HT-29 (cell line): ENCODE measurements around the gene RGS7. TPM values are rescaled to one million over a fixed set of nuclear protein-coding genes. Genes with fewer than 3 reads are reported as not detected.
"Not testable (repeated sequence)": the region's sequence is repeated elsewhere in the genome, so short reads cannot be mapped to it uniquely, and the experiment has no call there.

ENCODE experiments used
- DNase-seq: peaks from one replicate; pipeline ENCODE4 v3.0.0-alpha.2; 2015; ENCODE audit warnings: low spot score
- total RNA-seq: library from RNA; depleted of rRNA; stranded (reverse); fragments of >200 nt; shearing (Covaris generic); gene quantifications from 2 replicates; pipeline ENCODE4 v1.2.3, GENCODE V29; 2014

RGS7 gene
- total RNA-seq, 1 experiment from 2014 or later: 0.31 TPM

DNA sequence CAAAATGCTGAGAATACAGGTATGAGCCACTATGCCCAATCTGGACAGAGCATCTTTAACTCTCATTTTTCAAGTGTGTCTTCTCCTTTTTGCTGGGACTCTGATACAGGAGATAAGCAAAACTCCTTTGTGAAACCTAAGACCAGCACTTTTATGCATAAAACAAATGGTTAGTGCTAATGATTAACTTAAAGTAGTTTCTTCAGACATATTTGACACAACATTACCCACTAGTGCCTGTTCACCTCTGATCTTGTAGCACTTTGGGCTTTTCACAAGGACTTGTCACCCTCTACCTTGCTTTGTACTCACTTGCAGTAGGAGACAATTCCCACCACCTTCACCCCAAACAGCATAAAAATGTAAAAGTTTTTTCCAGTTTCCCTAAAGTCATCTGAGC is 216.3 kb downstream of the RGS7 start:
- no peak for DNase-seq

DNA sequence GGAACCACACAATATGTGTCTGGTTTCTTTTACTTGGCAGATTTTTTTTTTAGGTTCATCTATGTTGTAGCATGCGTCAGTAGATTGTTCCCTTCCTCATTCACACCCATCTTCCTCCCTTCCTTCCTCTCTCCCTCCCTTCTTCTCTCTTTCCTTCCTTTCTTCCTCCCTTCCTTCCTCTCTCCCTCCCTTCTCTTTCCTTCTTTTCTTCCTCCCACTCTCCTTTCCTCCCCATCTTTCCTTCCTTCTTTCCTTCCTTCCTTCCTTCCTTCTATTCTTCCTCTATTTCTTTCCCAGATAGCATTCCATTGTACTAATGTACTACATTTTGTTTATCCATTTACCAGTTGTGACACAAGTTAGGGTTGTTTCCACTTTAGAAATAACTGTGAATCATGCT is 218.0 kb downstream of the RGS7 start:
- no peak for DNase-seq

DNA sequence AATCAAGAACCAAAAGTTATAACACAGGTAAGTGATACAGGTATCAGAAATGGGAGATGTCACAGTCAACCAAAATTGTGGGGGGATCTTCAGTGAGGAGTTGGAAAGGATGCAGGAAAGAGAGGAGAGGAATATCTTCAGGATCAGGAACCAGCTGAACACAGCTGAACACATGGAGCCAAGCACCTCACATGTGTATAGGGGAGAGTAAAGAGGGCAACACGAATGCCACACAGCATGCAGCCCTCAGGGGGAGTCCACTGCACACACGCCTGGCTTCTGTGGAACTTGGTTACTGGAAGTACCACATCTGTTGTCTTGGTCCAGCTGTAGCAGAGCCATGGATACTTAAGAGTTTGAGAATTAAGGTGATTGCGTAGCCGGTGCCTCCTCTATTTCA is 218.8 kb downstream of the RGS7 start:
- DNase-seq: no peak

DNA sequence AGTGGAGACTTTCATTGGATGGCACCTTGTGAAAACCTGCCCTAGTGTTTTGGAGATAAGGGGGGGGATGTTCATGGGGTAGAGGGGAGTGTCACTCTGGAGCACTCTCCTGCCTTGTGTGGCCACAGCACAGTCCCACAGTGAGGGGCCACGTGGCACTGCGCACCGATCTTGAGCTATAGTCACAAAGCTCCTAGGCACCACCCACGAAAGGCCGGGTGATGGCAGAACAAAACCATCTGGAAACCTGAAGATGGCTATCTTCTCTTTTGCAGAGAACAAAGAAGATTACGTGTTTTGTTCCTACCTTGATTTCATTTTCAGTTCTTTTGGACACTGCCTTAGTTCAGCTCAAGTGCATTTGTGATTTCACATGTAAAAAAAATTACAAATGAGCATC is 220.6 kb downstream of the RGS7 start:
- no peak for DNase-seq

DNA sequence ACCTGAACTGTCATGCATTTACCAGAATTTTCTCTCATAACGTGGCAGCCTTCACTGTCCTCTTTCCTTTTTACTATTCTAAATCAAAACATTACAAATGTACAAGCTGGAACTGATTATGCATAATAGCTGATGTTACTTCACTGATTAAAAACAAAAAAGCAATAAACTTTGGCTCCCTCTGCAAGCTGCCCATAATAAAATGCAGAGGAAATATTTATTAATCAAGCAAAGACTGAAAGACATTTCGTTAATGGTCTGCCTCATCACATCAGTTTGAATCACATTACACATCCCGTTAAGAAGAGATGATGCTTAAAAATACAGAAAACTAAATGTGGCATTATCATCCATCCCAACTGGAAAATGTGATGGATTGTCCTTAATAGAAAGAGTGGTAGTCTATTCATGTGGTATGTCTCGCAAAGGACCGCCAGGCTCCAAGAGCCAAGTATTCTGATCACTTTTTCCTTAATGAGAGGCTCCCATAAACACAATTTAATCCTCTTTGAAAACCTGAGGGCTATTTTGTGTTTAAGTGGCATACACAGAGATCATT is 225.3 kb downstream of the RGS7 start:
- DNase-seq: no peak

DNA sequence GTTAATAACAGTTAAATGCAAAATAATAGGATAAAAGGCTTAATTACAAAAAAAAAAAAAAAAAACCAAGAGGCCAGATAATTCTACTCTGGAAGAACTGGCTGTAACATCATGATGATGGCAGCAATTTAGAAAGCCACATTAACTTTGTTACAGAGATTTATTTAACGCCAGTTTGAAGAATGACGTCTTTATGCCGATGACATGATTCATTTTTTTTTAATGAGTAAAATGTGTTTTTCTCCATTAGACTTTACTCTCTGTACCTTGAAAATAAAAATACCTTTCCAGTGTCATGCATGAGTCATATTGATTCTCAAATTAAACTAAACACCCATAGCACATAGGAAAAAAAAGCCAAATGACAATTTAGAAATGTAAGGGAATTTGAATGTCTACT is 226.1 kb downstream of the RGS7 start:
- DNase-seq: no peak

DNA sequence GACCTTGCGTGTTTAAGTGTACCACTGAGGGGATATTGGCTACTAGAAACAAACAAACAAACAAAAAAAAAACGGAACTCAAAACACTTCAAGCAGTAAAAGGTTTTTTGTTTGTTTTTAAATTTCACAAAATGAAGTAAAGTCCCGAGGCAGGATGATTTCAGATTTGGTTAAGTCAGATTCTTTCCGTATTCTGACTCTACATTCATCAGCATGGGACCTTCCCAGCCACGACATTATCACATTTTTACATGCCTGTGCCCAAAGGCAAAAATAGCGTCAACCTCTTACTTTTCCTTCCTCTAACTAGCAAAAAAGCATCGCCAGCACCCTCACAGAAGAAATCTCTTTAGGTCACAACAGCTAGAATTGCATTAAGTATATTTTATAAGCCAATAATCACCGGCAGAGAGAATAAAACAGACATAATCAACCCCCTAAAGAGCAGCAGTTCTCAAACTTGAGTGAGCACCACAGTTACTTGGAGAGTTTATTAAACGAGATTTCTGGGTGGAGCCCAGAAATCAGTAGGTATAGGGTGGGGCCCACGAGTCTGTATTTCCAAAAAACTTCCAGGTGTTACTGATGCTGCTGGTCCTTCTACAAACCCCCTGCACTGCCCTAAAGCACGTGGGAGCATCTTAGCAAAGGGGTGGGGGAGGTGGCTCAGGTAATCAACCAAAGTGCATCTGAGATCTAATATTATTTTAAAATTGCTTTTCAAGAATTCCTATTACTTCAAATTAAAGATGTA is 227.6 kb downstream of the RGS7 start:
- no peak for DNase-seq

DNA sequence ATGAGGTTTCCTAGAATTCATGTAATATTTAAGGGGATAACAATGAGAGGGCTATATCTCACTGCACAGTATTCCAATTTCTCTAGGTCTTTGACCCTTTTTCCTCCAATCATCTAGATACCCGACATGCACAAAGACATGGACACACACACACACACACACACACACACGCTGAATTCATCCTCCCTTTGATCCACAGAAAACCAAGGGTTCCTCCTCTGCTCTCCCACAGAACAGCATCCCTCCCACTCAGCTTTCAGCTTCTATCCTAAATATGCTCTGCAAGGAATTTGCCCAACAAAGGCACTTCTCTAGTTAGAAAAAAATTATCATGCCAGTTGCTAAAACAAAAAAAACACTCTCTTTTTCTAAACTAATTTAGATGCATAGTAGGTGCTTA is 231.7 kb downstream of the RGS7 start:
- no peak for DNase-seq

DNA sequence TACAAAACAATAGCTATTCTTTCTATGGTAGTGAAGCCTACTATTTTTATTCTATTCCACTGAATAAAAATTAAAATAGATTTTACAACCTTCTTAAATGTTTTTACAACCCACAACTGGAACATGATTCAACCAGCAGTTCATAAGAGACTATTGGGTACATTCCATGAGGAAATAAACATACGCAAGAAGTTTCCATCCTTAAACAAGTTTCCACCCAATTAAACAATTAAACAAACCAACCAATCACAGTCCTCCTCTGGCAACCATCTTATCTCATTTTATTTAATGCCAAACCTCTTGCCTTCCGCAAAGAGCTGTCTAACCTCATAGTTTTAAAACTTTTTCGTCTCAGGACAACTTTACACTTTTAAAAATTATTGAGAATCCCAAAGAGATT is 239.0 kb downstream of the RGS7 start:
- no peak for DNase-seq

DNA sequence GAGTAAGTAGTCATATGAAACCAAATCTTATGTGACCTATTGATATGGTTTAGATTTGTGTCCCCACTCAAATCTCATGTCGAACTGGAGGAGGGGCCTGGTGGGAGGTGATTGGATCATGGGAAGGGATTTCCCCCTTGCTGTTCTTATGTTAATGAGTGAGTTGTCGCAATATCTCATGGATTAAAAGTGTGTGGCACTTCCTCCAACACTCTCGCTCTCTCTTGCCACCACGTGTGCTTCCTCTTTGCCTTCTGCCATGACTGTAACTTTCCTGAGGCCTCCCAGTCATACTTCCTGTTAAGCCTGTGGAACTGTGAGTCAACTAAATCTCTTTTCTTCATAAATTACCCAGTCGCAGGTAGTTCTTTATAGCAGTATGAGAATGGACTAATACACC is 241.2 kb downstream of the RGS7 start:
- no peak for DNase-seq

DNA sequence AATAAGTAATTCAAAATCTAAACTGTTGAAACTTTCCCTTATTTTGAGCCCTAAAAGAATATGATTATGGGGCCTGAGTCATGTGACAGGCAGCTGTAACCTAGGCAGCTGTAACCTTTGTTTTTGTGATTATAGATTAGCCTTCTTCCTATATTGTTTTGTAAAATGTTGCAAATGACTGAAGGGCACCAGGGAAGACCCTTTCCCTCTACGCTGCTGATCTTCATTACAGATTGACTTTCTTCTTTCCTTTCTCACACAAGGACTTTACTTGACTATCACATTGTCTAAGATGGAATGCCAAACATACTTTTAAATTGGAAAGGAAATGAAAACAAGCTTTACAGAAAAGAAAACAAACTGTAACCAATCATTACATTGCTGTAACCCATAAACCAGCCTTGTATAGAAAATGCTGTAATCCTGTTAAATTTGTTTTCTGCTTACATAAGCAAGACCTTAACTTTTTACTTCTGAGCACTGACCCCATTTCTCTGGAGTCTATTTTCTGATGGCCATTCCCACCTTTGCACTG is 242.2 kb downstream of the RGS7 start:
- no peak for DNase-seq

DNA sequence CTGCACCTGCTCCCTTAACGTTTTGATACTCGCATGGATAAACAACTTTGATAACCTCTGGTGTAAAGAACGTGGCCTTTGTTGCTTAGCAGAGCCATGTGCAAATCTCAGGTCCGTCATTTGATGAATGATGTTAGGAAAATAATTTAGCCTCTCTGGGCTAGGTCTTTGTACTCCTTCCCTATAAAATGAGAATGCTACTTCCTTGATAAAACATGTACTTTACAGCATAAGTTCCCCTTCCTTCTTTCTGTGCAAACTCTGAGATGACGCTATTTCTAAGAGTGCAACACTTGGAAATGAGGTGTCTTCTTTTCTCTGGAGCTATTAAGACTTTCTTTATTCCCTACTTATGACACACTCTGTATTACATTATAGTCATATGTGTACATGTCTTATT is 243.4 kb downstream of the RGS7 start:
- DNase-seq: no peak

DNA sequence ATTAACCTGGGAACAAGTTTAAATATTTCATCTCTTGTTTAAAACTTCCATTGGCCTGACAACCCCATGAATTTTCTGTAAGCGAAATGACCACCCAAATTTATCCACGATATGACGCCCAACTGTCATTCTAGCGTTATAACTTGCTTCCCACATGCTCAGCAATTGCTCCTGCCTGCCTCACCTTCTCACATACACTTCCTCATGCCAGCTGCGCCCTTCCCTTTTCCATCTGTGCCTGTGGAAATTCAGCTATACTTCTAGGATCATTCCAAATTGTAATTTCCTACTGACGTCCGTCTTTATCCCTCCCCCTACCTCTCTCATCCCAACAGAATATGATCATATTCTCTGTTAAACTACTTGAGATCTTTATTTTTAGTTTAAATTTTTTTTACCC is 248.0 kb downstream of the RGS7 start:
- no peak for DNase-seq

DNA sequence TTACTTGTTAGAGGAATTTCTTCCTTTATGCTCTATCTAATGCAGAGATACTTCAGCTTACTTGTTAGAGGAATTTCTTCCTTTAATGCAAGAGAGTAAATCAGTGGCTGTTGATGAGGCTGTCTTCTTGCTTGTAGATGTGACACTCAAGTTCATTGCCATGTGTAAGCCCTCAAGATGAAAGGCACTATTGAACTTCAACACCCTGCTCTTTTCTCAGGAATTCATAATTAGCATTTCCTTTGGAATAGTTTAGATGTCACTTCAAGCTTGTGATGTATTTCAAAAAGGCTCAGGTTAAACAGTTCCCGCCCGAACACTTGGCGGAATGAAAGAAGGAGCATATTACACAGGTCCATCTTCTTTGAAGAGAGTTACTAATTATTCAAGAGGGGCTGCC is 251.9 kb downstream of the RGS7 start:
- DNase-seq: no peak

DNA sequence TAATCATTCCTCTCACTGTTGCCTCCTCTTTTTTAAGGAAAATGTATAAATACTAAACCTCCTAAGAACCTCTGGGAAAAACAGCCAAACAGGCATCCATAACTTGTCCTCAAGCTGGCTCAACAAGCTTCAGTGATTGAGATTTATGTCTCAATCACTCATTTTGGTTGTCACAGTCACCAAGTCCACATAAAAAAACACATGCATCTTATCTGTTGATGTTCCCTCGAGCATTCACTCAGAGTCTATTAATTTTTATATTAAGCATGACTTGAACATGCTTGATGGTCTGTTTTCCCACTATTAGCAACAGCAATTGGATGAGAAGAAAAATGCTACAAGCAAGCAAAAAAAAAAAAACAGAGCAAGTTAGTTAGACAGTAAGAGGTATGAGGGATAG is 254.3 kb downstream of the RGS7 start:
- DNase-seq: no peak

DNA sequence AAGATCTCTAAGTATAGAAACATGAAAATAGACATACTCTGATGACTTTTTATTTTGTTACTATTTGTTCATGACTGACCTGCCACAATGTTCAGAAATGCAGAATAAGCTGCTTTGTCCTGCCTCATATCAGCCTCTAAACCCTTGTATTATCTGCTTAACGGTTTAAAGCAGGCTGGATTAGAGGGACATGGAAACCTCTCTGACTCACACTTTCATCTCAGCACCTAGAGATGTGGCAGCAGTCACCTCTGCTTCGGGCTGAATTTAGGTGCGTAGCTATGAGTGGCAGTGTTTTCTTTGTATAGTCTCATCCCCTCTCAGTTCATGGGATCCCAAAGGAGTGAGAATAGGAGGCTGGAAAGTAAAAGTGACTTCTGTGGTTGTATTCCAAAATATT is 255.4 kb downstream of the RGS7 start:
- no peak for DNase-seq

DNA sequence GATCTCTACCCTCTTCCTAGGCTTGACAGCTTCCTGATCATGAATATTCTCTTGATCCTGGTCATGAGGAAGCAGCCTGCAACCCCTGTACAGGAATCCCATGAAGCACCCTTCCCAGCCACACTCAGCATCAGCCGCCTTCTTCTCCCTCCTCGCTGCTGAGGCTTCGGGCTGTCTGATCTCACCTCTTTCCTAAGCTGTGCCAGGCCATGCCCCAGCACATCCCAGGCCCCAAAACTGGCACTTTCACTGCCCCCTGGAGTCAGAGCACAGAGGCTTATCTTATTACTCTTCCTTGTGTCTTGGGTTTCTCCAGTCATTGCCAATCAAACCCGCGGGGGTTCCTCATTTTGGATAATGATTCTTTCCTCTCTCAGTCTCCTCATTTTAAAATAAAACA is 259.5 kb downstream of the RGS7 start:
- DNase-seq: no peak

DNA sequence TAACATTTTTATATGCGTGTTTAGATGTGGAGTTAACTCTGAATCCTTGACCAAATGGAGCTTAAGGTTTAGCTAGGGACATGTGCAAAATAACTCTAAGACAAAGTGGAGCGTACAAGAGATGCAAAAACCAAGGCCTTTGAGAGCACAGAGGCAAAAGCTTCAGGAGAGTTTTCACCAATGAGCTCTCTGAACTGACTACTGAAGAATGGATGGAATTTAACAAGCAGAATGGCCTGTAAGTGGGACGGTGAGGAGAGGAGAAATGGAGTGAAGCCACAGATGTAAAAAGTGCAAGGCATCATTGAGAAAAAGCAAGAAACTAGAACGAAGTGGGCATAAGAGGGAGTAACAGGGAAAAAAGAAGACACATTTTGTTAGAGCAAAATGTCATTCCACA is 260.0 kb downstream of the RGS7 start:
- DNase-seq: no peak

DNA sequence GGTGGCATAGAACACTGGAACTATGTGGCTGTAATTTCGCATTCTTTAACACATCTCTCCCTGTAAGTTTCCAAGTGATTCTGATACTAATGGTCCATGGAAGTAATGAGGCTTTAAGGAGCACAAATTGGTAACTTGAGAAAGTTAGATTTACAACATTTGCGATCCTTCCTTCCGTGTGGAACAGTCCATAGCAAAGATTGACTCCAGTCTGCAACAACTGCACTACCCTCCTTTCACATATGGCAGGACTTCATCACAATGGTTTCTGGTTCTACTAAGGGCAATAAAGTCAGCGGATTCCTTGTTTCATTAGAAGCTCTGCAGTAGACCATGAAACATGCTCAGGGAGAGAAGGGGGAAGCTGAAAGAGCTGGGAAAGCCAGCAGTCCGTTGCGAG is 261.2 kb downstream of the RGS7 start:
- DNase-seq: no peak

DNA sequence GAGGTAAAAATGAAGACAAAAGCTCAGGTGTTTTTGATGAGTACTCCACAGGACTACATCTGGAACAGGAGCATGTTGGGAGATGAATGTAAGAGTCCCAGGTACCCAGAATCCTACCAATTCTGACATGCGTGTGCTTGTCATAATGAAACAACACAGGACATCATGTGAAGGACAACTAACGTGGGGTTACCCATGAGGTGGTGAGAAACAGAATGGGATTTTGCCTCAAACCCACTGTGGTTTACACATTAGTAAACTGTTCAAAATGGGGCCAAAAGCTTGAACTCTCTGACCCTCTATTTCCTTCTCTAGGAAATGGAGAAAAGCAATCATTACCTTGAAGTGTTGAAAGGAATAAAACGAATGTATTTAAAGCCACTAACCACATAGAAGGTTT is 266.2 kb downstream of the RGS7 start:
- no peak for DNase-seq

DNA sequence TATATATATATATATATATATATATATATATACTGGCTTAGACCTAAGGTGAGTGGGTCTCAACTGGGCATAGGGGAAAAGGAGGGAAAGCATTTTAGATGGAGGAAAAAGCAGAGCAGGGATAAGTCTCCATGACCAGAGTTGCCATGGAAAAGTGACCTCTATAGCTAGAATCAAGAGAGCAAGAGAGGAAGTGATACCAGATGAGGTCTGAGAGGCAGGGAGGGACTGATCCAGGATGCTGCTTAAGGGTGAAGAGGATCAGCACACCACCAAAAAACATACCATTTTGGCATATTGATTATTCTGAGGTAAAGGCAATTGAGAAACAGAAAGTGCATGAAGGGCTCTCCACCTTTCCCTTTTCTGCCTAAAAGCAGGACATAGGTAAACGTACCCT is 267.9 kb downstream of the RGS7 start:
- DNase-seq: not testable (repeated sequence)

DNA sequence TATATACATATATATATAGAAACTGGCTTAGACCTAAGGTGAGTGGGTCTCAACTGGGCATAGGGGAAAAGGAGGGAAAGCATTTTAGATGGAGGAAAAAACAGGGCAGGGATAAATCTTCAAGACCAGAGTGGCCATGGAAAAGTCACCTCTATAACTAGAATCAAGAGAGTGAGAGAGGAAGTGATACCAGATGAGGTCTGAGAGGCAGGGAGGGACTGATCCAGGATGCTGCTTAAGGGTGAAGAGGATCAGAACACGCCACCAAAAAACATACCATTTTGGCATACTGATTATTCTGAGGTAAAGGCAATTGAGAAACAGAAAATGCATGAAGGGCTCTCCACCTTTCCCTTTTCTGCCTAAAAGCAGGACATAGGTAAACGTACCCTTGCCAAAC is 268.9 kb downstream of the RGS7 start:
- not testable (repeated sequence) for DNase-seq

DNA sequence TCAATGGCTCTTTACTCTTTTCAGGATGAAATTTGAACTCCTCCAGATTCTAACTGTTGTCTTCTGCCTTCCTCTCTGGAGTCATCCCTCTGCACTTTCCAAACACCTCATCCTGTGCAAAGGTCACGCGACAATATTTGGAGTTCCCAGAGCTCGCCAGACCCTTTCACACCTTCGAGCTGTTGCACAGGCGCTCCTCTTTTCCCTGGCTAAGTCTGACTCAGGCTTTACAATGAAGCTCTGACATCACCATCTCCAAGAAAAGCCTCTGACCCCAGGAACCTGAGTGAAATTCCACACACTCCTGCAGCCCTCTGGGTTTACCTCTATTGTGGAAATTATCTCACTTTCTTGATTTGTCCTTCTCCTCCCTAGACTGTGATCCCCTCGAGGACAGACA is 270.3 kb downstream of the RGS7 start:
- DNase-seq: no peak

DNA sequence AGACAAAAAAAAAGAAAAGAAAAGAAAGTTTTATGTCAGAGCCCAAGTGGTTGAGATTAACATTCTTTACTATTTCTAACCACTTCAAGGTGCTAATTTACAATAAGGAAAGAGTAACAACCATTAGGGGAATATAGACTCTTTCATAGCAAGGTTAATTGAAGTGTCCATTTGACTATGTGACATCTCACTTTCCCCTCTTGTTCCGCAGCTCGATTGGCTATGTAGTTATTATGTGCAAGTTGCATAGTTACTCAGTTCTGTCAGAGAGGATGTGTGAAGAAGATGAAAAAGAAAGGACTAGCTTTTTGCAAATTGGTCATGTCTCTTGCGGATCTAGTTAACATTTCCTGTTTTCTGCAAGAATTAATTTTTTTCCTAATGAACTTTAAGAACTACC is 273.7 kb downstream of the RGS7 start:
- DNase-seq: no peak
